IPS DF 4.7 (cell line): ENCODE results near the gene LDB3.

Experiments used
- DNase-seq: peaks from one replicate; pipeline ENCODE4 v3.0.0-alpha.2; 2013; ENCODE audit warnings: low spot score; ENCODE audit errors: extremely low read depth

LDB3 gene

DNA sequence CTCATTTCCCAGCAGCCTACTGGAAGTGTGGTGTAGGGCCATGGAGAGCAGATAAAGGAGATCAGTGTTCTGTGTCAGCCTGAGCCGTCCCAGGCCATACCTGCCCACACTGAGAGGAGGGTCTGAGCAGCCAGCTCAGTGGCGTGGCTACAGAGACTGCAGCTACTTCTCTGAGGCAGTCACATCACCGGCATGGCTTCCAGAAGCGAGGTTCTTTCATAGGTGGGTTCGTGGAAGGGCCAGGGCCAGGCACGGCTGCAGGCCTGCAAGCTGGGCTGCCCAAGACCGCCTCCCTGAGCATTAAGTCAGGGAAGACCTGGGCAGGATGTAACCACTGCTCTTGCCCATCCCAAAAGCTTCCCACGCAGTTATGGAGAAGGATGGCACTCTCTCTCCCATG lies 34.9 kb downstream of the LDB3 start:
- DNase-seq = no peak

GRCh38 chr10:86705139-86705538 lies 36.8 kb downstream of the LDB3 start:
- DNase-seq = no peak

DNA sequence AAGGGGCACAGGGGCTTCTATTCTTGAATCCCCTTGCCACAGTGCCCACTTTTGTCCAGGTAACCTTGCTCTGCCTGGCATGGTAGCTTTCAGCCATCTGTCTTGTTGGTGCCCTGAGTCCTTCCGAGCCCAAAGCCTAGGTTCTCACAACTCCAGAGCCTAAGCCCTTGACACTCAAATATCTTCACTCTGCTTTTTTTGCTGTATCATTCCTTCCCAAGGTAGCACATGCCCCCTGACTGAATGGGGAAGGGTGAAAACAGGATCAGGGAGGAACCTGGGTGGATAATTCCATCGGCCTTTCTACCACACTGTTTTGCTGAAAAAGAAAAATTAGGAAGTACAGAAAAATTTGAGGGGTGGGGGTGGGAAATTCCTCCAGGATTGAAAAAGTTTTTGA lies 37.6 kb downstream of the LDB3 start:
- no peak for DNase-seq

DNA sequence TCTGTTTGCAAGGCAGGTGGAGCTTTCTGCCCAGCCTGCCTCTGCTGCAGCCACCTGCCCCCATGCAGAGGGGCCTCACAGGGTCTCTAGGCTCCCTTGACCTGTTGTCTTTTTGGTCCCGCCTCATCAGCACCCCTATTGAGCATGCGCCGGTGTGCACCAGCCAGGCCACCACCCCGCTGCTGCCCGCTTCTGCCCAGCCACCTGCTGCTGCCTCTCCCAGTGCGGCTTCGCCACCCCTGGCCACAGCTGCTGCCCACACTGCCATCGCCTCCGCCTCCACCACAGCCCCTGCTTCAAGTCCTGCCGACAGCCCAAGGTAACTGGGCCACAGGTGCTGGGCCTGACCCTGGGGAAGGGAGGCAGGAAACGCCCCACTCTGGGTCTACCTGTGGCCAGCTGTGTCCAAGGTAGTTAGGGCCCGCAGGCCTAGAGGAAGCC lies 38.1 kb downstream of the LDB3 start:
- no peak for DNase-seq

DNA sequence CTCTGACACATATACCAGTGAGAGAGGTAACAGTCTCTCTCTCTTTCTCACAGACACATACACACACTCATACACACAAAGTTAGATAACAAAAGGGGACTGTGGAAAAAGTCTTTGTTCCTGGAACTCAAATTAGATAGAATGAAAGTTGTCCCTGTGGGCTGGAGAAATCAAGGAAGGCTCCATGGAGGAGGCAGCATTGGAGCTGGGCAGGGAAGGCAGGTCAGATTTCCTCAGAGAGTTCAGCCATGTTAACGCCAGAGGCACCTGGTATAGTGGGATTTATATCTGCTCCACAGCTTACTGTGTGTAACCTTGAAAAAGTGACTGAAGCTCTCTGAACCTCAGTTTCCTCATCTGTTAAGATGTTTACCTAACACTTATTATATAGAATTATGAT lies 38.7 kb downstream of the LDB3 start:
- no peak for DNase-seq

DNA sequence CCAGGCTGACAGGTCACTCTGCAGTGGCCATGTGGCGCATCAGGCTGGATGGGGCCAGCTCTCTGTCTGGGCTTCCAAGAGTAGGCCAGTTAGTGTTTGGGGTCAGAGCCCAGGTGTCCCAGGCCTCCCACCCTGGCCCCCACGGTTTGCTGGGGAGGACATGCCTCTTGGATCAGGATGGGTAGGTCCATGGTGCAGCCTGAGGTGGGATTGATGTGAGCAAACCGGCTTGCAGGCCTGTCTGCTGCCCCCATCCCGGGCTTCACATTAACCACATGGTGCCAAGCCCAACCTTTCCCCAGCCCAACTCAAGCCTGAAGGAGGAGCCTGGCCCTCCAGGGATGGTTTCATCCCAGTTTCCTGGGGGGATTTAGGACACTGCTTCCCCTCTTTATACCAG lies 39.2 kb downstream of the LDB3 start:
- no peak for DNase-seq

GRCh38 chr10:86708068-86708782 lies 39.9 kb downstream of the LDB3 start:
- no peak for DNase-seq

DNA sequence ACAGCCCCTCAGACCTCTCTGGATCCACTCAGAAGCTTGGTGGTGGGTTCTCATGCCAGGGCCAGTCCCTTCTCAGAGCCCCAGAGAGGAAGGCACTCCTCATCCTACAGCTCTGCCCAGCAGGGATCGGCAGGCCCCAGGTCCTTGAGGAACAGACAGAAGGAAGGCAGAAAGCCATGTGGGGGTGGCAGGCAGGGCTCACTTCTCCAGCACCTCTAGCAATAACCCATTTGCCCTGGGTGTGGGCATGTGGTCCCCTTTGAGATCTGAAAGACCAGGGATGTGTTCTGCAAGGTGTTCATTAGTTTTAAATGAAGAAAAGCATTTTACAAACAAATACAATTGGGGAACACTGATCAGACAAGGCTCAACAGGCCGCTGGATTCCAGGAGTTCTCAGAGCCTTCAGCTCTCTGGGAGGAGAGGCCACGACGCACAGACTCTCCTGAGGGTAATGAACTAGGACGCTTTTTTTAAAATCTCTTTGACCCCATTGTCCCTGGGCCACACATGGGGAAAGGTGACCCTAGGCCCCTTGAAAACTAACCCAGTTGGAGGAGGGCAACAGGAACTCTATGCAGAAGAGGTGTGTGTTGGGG lies 40.6 kb downstream of the LDB3 start:
- no peak for DNase-seq

DNA sequence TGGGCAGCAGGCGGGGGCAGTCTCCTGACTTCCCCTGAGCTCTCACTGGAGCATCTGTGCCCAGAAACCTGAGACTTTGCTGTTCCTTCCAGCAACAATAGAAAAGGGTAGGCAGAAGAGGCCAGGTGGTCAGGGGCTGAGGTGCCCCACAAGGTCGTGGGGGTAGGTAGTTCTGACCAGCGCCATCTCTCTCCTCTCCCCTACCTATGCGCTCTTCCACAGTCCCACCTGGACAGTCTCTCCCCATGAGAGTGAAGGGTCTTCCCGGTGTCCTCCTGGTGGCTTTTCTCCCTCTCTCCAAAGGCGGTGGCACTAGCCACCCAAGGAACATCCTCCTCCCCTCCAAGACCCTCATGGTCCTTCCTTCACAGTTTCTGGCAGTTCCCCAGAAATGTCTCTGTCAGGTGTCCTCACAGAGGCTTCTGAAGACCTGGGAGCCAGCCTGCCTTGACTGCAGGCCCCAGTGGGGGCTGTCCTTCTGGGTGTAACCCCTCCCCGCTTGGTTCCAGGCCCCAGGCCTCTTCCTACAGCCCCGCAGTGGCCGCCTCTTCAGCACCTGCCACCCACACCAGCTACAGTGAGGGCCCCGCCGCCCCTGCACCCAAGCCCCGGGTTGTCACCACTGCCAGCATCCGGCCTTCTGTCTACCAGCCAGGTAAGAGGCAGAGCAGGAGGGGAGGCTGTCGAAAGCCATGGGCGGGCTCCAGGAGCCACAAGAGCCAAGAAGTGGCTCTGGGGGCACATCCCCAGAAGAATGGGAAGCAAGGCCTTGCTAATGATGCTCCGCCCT lies 41.3 kb downstream of the LDB3 start:
- DNase-seq = no peak

- no peak for DNase-seq
Observed at GRCh38 chr10:86710987-86711512, 42.7 kb downstream of the LDB3 start.

- DNase-seq = no peak
Observed at GRCh38 chr10:86711513-86712316, 43.4 kb downstream of the LDB3 start.

DNA sequence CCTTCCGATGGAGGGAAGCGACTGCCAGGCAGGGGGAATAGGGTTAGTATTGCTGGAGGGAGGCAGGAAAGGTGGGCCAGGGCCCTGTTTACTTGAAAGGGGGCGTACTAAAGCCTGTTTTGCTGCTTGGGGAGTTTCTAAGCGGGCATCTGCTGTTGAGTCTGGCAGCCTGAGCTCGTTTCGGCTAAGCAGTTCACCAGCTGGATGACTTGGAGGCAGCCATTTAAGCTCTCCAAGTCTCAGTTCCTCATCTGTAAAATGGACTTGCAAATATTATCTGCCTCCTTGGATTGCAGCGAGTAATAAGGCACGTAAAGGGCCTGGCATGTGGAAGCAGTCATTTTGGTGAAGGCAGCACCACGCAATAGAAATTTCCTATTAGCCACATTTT lies 44.0 kb downstream of the LDB3 start:
- no peak for DNase-seq

DNA sequence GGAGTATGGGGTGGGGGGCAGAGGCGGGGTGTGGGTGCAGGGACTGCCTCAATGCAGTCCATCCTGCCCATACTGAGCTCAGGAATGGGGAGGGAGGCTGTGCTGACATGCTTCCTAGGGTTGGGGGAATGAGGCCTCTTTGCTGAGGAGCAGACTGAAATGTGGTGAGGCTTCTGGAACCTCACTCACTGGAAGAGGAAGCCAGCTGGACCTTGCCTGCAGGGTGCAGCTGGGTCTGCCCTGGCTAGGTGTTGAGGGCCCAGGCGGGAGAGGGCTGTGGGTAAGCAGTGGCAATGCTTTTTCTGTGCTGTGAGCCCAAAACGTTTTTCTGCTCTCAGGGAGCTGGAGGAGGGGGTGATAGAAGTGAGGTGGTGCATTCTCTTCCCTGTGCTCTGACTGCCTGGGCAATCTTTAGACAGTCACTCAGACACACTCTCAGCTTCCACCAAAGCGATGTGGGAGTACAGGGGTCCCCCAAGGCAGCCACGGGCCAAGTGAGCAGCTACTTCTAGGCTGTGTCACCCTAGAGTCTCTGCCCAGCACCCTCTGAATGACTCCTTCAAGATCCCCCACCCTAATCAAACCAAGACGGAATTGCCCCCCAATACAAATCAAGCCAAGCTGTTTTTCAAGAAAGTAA lies 47.0 kb downstream of the LDB3 start:
- DNase-seq = no peak

DNA sequence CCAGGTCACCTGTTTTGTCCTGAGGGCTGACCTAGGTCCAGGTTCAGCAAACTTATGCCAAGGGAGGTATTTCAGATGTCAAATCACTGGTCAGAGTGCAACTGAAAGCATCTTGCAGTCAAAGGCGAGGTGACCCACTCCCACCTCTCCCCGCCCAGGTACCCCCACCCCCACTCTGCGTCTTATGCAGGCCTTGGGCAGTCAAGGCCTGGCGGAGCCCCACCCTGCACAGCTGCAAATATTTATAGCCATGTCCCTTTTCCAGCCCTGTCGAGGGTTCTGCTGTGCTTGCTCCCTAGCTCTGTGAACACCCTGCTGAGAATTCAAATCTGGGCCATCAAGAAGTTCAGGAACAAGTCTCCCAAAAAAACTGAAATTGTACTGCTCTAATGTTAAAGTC lies 47.5 kb downstream of the LDB3 start:
- DNase-seq = no peak

- DNase-seq = no peak
Observed at GRCh38 chr10:86716466-86716865, 48.2 kb downstream of the LDB3 start.

GRCh38 chr10:86718556-86718955 lies 50.2 kb downstream of the LDB3 start:
- DNase-seq = no peak

DNA sequence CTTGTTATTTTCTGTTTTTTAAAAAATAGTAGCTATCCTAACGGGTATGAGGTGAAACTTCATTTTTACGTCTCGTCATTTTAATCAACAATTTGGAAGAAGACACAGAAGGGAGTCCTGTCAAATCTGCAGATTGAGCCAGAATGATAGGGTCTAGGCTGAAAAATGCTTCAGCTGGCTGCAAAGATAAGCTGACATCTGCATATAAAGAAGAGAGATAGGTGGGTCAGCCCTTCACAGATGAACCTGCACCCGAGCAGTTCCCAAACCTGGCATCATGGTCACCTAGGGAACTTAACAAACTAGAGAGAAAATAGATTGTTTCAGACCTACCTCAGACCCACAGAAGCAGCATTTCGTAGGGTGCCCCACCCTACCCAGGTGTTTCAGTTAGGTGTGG lies 52.9 kb downstream of the LDB3 start:
- DNase-seq = no peak

- DNase-seq = no peak
Observed at GRCh38 chr10:86723009-86723408, 54.7 kb downstream of the LDB3 start.

GRCh38 chr10:86724445-86724844 lies 56.1 kb downstream of the LDB3 start:
- no peak for DNase-seq

DNA sequence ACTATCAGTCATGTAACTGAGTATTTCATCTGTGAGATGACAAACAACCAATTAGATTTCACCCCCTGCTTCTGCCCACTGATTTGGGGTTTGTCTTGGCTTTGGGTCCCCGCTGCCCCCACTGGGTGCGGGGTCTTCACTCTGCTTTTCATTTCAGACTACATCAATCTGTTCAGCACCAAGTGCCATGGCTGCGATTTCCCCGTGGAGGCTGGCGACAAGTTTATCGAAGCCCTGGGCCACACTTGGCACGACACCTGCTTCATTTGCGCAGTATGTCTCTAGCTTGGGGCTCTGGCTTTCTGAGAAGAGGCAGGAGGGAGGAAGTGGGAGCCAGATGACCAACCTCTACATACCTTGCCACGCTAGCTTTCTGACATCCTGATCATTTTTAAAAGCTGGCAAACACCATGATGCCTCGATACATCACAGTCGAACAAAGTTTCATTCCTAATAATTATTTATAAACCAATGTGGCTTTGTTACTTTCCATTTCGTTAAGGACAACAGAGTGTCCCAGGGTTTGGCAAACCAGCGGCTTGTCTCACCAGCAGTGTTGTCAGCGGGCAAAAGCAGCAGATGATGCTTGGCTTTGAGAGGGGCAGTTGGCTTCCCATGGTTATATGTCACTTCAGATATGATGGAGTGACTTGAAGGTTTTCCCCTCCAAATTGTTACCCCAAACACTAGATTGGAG lies 57.8 kb downstream of the LDB3 start:
- DNase-seq = no peak

DNA sequence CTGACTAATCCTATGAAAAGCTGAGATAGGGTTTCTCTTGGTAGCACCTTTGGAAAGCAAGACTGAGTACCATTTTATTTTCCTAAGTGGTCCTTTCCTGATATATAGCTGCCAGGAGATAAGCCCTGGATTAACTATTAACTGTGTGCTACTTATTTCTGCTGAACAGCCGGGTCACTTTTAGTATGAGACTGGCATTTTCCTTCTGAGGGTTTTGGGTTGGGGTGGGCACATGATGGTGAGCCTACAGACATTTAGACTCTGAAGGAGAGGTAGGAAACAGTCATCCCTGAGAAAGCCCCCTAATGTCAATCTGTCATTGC lies 58.3 kb downstream of the LDB3 start:
- DNase-seq = no peak
